PFSK-1 (cell line): Measurements from ENCODE around the gene SNUPN.
A peak's percentile ranks its signal among the peaks of the same experiment; 100 is the strongest.

ENCODE experiments used
- FOXP2 ChIP-seq: optimal IDR thresholded peaks from 2 replicates; pipeline ENCODE3; 2011; ENCODE audit warnings: borderline replicate concordance, control low read depth, inconsistent platforms; ENCODE audit not compliant: insufficient read depth; ENCODE audit errors: extremely low read length, extremely low read depth
- POLR2AphosphoS5 ChIP-seq: IDR thresholded peaks from 2 replicates; pipeline ENCODE4 v1.6.1; 2012; ENCODE audit warnings: low read depth, mild to moderate bottlenecking, control low read depth, low read length, moderate library complexity
- SIN3A ChIP-seq: IDR thresholded peaks from 2 replicates; pipeline ENCODE4 v1.6.1; 2012; ENCODE audit warnings: mild to moderate bottlenecking, low read length, moderate library complexity, borderline replicate concordance; ENCODE audit not compliant: insufficient read depth
- TAF1 ChIP-seq: IDR thresholded peaks from 2 replicates; pipeline ENCODE4 v1.6.1; 2012; ENCODE audit warnings: low read length, control low read depth, borderline replicate concordance; ENCODE audit not compliant: insufficient read depth
- TF ChIP-seq, protein P1 (sequence below), 2 experiments: IDR thresholded peaks; 2 replicates each; pipeline versions ENCODE4 v1.6.1 to v1.8.0; 2011 to 2012; ENCODE audit warnings: low read depth in 2 of 2, low read length in 2 of 2, control low read depth in 1 of 2, inconsistent platforms in 1 of 2, mild to moderate bottlenecking in 1 of 2, moderate library complexity in 1 of 2; ENCODE audit not compliant: insufficient read depth in 1 of 2

DNA sequence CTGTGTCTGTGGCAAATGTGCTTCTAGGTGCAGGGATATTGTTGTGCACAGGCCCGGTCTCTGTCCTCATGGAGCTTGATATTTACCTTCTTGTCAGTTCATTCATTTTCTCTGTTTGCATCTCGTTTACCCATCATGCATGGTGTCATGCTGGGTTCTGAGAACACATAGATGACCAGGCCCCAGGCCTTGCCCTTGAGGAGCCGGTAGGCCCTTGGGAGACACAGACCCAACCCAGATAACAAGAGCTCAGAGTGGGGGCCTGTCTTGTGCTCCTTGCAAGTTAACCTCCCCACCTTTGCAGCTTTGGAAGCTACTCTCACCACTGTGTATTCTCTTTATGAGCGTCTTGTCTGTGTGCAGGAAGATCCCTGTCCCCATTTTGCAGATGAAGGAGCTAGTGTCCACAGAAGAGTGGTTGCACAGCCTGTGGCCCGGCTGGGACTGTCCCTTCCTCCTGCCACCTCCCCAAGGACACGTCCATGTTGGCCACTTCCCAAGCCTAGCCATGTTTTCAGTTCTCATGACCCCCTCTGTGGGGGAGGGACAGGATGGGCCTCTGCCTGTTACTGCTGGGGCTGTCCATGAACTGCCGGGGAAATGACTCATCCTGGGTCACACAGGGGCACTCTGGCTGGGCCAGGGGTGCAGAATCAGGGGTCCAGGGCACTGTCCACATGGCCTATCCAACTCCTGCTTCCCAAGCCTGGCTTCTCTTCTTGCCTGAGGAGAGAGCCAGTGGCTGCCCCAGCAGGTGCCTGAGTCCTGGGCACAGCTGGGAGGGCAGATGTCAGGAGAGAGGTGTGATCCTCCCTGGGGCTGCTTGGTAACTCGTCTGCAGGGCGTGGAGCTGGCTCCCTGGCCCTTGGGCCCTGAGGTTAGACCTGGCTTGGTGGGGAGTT lies 25.6 kb upstream of the SNUPN start:
- TF ChIP-seq TAF1 (no peak), POLR2AphosphoS5 (no peak), FOXP2 (peak; percentile 86), SIN3A (peak; percentile 46; the same call in 1 of the 2 replicates)
- TF ChIP-seq, protein P1, sequence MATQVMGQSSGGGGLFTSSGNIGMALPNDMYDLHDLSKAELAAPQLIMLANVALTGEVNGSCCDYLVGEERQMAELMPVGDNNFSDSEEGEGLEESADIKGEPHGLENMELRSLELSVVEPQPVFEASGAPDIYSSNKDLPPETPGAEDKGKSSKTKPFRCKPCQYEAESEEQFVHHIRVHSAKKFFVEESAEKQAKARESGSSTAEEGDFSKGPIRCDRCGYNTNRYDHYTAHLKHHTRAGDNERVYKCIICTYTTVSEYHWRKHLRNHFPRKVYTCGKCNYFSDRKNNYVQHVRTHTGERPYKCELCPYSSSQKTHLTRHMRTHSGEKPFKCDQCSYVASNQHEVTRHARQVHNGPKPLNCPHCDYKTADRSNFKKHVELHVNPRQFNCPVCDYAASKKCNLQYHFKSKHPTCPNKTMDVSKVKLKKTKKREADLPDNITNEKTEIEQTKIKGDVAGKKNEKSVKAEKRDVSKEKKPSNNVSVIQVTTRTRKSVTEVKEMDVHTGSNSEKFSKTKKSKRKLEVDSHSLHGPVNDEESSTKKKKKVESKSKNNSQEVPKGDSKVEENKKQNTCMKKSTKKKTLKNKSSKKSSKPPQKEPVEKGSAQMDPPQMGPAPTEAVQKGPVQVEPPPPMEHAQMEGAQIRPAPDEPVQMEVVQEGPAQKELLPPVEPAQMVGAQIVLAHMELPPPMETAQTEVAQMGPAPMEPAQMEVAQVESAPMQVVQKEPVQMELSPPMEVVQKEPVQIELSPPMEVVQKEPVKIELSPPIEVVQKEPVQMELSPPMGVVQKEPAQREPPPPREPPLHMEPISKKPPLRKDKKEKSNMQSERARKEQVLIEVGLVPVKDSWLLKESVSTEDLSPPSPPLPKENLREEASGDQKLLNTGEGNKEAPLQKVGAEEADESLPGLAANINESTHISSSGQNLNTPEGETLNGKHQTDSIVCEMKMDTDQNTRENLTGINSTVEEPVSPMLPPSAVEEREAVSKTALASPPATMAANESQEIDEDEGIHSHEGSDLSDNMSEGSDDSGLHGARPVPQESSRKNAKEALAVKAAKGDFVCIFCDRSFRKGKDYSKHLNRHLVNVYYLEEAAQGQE (IDR thresholded peaks at IDR 0.05; ENCODE audit: insufficient read depth in 1 of 2, low read depth in 2 of 2, low read length in 2 of 2): no peak
